Activated CD4-positive, alpha-beta T cell treated with anti-CD3 and anti-CD28 coated beads, Interleukin-2, amount 50 U/mL, for 1 hour (primary cell): Measurements from ENCODE around the gene AQR.
"Not testable (repeated sequence)": the region's sequence is repeated elsewhere in the genome, so short reads cannot be mapped to it uniquely, and the experiment has no call there.

Source experiments
- DNase-seq: peaks from one replicate; pipeline ENCODE4 v3.0.0-alpha.2; 2020

The AQR gene

GRCh38 chr15:34969340-34970097 lies at the start of gene AQR:
Gene AQR (minus strand): TSS chr15:34969742. CDS start chr15:34969613, 129 bp downstream.
- DNase-seq = peak; percentile 87

GRCh38 chr15:35014241-35014640 lies 44.7 kb upstream of the AQR start:
- DNase-seq = no peak

DNA sequence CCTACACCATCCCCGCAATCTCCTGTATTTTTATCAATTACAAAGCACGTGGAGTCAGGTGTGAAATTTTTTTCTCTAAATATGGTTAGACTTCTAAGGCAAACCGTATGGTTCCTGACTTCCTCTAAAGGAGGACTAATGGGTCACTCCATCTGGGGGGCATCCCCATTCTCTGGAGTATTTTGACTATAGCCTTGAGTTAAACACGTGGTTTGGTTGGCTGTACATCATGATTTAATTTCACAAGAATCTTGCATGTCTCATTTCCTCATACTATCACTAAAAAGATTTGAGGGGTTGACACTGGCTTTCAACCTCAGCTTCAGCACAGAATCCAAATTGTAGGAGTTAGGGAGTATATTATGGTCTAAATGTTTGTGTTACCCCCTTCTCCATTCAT lies 43.8 kb upstream of the AQR start:
- no peak for DNase-seq

- DNase-seq = no peak
These were observed 37.9 kb upstream of the AQR start for GRCh38 chr15:35007397-35007796.

DNA sequence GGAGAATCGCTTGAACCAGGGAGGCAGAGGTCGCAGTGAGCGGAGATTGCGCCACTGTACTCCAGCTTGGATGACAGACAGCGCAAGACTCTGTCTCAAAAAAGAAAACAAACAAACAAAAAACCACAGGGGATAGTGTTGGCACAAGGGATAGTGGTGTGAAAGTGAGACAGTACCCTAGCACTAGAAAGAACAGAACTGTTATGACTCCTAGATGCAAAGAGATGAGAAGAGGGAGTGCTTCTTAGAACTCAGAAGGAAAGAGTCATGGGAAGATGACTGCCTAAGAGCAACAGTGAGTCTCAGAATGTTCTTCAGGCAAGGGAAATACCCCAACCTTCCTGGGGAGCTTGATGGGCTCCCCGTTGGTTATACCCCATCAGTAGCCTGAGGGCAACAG lies 36.4 kb upstream of the AQR start:
- no peak for DNase-seq

- no peak for DNase-seq
These were observed 34.4 kb upstream of the AQR start for GRCh38 chr15:35003928-35004327.

GRCh38 chr15:35000511-35000910 lies 31.0 kb upstream of the AQR start:
- no peak for DNase-seq

DNA sequence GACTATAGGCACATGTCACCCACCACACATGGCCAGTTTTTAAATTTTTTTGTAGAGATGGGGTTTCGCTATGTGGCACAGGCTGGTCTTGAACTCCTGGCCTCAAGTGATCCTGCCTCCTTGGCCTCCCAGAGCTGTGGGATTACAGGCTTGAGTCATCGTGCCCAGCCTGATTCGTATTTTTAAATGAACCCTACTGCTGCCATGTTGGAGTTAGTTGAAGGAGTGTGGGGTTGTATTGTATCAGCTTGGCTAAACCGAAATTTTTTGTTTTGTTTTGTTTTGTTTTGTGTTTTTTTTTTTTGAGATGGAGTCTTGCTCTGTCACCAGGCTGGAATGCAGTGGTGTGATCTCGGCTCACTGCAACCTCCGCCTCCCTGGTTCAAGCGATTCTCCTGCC lies 30.4 kb upstream of the AQR start:
- DNase-seq = no peak

GRCh38 chr15:34994925-34995324 lies 25.4 kb upstream of the AQR start:
- DNase-seq = no peak

- DNase-seq = no peak
These were observed 24.3 kb upstream of the AQR start for GRCh38 chr15:34993877-34994276.

DNA sequence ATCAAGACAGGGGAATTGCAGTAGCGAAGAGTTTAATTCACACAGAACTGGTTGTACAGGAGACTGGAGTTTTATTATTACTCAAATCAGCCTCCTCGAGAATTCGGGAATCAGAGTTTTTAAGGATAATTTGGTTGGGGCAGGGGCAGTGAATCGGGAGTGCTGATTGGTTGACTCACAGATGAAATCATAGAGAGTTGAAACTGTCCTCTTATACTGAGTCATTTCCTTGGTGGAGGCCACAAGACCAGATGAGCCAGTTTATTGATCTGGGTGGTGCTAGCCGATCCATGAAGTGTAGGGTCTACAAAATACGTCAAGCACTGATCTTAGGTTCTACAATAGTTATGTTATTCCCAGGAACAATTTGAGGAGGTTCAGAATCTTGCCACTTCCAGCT lies 23.9 kb upstream of the AQR start:
- no peak for DNase-seq

DNA sequence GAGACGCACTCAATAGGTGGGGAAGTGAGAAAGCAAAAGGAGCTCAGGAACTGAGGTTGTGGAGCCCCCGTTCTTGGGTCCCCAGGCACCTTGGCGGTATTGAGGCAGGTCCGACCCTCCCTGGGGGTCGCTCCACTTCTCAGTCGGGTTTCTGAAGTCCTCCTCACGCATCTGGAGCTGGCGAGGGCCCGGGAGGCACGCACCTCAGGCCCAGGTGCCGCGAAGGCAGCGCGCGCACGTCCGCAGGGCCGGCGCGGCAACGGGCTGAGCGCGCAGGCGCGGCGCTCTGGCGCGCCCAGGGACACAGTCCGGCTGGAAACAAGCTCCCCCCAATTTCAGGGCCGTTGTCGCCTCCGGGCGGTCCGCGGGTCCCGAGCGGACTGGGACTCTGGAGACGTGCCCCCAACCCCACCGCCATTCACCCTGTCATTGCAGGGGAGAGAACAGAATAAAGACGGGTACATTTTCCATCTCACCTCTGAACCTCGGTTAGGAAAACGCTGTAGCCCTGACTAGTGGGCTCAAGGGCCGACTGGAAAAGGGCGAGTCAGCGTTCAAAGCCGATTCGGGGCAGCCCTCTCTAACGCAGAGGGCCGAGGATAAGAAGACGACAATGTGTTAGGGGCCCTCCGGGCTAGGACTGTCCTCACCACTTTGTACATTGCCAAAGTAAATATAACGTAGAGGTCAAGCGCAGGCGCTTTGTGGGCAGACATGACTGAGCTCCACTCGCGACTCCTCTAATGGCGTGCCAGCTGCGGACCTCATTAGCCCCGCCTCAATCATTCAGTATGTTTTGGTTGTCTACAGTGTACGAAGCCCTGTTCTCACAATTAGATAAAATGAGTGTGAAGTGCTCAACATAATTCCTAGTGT lies 18.7 kb upstream of the AQR start, which contains the start of gene ZNF770:
ZNF770 (minus strand) TSS at position 261 of the 876 bp plus-strand sequence. CDS start 4,853 bp downstream, outside the sequence.
- DNase-seq = peak; percentile 79

GRCh38 chr15:34987609-34988026 lies 18.1 kb upstream of the AQR start:
- no peak for DNase-seq

DNA sequence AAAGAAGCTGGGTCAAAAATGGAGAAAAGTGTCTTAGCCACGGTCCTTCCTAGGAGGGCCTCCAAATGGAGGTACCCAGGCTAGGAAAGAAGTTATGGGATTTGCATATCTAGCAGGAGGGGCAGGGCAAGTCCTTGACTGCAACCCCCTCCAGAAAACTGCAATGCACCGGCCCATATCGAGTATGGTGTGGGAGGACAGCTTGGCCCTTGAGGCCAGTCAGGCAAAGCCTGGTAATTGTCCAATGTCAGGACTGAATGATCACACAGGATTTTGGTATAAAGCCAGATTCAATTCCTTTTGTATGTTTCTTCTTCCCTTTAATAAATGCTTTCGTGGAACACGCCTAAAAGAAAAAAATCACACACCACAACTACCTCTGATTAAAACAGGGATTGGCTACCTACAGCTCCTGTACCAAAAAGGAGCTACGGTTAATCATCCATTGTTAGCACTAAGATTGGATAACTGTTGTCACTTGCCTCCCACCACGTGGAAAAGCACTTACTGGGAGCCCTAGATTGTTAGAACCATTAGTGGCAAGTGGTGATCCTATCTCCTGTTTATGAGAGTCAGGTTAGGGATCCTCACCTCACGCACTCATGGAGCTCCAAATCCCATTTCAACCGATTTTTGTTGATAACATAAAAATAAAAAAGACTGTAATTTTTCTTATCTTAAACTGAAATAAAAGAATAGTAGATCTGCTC lies 17.4 kb upstream of the AQR start:
- DNase-seq = no peak

- no peak for DNase-seq
These were observed 16.8 kb upstream of the AQR start for GRCh38 chr15:34986326-34986725.

GRCh38 chr15:34984889-34985630 lies 15.5 kb upstream of the AQR start:
- DNase-seq = no peak

- no peak for DNase-seq
These were observed 7.2 kb upstream of the AQR start for GRCh38 chr15:34976743-34977142.

- no peak for DNase-seq
These were observed 6.5 kb upstream of the AQR start for GRCh38 chr15:34976073-34976472.

GRCh38 chr15:34973512-34973911 lies 4.0 kb upstream of the AQR start:
- DNase-seq = no peak

DNA sequence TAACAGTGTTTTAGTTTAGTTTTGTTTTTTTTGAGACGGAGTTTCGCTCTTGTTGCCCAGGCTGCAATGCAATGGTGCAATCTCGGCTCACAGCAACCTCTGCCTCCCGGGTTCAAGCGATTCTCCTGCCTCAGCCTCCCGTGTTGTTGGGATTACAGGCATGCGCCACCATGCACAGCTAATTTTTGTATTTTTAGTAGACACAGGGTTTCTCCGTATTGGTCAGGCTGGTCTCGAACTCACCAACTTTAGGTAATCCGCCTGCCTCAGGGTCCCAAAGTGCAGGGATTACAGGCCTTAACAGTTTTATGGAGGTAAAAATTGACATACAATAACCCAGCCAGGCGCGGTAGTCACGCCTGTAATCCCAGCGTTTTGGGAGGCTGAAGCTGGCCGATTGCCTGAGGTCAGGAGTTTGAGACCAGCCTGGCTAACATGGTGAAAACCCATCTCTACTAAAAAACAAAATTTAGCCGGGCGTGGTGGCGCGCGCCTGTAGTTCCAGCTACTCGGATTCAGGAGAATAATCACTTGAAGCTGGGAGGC lies 629 bp upstream of the AQR start:
- not testable (repeated sequence) for DNase-seq

DNA sequence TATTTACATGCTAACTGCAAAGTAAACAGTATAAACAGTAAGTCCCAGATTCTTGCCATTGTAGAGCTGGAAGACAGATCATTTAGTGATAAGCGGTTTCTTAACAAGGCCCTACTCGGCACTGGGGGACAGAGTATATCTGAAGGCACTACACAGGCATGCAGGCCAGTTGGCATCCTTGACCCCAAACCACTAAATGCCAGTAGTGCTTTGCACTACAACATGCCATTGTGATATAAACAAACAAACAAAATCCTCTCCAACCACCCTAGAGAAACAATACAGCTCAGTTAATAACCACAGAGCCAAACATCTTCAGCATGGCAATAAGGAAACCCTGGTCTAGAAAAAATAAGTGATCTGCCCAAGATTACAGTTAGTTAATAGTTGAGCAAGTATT lies 5.3 kb downstream of the AQR start:
- no peak for DNase-seq

GRCh38 chr15:34953851-34954250 lies 15.7 kb downstream of the AQR start:
- DNase-seq = no peak
